ENCODE results near the gene TTC6.

TTC6 gene

DNA sequence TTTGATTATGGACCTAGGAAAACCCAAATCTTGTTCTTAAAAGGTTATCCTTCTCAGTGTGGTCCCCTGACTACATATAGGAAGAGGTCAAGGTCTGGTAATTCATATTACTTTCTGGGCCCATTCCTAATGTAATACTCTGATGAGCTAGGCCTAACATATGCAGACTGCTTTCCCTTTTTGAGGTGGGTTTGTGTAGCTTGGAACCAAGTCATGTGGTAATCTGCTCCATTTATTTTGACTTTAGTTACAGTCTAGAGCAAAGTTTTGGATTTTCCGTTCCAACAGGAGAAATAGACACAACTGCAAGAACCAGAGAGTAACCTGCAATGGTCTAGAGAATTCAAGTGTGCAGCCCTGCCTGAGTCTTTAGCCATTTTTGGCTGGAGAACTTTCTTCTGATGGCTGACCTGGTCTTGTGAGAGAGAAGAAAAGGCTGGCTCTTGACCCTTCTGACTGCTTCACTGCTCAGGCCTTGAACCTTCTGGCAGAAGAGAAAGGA lies 22.5 kb downstream of the TTC6 start:
- TF ChIP-seq, protein P1, sequence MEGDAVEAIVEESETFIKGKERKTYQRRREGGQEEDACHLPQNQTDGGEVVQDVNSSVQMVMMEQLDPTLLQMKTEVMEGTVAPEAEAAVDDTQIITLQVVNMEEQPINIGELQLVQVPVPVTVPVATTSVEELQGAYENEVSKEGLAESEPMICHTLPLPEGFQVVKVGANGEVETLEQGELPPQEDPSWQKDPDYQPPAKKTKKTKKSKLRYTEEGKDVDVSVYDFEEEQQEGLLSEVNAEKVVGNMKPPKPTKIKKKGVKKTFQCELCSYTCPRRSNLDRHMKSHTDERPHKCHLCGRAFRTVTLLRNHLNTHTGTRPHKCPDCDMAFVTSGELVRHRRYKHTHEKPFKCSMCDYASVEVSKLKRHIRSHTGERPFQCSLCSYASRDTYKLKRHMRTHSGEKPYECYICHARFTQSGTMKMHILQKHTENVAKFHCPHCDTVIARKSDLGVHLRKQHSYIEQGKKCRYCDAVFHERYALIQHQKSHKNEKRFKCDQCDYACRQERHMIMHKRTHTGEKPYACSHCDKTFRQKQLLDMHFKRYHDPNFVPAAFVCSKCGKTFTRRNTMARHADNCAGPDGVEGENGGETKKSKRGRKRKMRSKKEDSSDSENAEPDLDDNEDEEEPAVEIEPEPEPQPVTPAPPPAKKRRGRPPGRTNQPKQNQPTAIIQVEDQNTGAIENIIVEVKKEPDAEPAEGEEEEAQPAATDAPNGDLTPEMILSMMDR (IDR thresholded peaks at IDR 0.05), result no peak

DNA sequence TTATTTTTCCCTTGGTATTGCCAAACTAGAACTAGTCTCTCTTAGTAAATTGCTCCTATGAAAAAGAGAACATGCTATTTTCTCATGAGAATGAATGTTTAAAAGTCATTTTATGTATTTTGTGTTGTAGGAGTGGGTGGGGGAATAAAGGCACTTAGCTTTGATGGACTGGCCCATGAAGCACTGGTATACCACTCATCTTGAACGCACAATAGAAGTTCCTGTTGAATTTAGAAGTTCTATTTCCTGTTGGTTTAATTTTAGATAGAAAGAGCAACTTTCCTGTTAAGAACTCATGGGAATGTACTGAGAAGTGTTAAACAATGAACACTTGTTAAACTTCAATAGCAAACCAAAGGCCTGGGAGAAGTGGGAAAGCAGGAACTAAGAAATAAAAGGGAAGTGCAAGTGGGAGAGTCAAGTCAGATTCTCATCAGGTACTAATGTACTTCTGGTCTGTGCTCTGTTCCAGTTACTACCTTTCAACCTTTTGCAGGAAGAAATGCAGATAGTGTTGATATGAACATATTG lies 23.1 kb downstream of the TTC6 start:
- TF ChIP-seq, protein P1 (IDR thresholded peaks at IDR 0.05), result no peak

DNA sequence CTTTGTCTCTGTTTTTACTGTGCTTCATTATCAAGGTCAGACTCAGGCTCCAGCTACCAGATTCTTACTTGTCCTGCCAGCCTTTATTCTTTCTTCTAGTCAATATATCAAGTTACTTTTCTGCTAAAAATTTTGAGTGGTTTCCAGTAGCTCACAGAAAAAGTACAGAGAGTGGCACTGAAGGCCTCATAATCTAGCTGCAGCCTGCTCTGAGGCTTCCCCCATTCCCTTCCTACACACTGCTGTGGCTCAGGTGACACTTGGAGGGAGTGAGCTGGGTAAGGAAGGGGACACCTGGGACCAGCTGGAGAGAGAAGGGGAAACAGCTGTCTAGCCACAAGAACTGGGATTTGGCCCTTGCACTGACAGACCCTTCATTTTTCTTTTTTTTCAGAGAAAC lies 25.4 kb downstream of the TTC6 start:
- TF ChIP-seq, protein P1 (IDR thresholded peaks at IDR 0.05), result no peak

DNA sequence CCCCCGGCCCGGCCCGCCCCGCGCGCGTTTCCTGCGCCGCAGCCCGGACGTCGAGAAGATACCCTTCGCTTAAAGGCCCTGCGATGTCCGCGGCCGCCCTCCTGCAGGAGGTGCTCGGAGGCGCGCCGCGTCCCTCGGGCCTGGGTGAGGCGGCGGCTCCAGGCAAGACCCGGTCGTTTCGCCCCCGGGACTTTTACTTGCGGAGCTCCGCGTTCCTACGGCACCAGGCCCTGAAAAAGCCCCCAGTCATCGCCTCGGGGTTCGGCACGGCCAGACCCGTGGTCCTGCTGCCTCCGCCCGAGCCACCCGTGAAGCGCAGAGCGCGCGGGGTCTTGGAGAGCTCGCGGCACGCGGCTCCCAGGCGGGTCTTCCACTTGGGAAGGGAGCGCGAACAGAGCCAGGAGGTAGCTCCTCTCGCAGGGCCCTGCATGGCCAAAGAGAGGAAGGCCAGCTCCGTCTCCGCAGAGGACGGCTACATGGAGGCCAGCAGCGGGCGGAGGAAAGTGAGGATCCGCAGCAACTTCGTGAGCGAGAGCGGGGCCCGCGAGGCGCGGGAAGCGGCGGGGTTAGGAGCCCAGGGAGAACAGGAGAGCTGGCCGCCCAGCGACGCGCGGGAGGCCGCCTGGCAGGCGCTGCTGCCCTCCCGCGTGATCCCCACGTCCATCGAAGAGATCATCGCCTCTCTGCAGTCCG lies 26.9 kb downstream of the TTC6 start:
- TF ChIP-seq, protein P1 (IDR thresholded peaks at IDR 0.05), result no peak

DNA sequence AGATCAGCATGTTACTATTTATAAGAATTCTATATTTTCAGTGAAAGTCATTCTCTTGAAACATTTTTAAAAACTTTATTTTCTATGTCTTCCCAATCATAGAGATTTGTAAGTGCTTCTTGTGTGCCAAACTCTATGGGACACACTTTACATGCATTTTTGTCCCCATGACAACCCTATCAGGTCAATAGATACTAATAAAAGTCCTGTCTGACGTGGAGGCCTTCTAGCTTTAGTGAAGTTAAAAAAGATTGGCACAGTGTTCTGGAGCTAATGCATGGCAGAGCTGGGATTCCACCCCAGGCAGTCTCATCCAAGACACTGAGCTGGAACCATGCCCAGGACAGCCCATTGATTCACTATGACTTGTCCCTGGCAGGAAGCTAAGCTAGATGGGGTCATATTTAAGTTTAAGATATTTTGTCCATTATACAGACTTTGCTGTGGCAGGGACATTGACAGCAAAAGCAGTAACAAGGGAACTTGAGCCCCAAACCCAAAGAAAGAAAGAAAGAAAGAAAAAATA lies 28.1 kb downstream of the TTC6 start:
- TF ChIP-seq, protein P1 (IDR thresholded peaks at IDR 0.05), result no peak

DNA sequence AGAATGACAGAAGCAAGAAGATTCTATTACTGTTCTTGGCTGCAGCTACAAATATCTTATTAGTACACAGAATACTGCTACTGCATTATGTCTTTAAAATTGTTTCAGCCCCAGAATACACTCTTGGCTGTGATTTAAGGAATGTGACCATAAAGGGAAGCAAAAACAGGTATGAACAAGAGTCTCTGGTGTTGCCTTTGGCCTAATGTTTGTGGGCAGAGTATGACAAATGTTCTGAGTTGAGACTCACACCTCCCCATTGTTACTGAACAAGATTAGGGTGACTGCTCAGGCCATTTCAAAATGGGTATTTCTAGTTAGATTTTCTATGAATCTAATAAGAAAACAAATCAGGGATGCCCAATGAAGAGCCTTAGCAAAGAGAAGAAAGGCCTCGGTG lies 28.5 kb downstream of the TTC6 start:
- TF ChIP-seq, protein P1 (IDR thresholded peaks at IDR 0.05), result no peak

DNA sequence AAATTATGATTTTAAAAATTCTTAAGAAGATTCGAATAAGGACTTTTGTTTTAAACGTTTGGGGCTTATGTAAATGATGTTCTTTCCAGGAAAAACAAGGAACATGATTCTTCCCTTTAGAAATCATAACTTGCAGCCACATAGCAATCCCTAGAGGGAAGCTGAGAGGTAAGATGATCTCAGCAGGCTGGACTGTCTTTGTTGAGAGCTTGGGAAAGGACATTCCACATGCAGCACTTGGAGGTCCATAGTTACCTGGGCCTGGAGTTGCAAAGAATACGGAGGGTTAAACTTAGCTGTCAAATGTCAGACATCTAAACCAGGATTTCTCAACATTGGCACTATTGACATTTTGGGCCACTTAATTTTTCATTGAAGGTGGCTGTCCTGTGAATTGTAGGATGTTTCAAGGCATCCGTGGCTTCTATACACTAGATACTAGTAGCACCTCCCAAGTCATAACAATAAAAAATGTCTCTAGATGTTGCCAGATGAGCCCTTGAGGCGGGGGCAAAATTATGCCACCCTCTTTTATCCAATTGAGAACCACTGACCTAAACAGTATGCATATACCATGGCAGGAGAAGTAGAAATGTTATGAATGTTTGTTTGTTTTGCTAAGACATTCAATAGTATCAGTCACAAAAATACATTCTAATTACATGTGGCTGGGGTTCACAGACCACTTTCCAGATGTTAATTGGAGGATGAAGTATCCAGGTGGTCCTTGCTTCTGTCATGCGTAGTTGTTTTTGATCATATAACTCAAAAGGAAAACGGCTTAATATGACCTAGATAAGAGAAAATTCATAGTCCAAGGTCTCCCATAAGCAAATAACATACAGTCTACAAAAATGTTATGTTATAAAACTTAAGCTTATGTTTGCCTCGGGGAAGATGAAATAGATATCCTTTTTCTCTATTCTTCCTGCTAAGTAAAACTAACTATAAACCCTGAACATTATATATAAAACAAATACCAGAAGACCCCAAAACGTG lies 30.5 kb downstream of the TTC6 start:
- TF ChIP-seq, protein P1 (IDR thresholded peaks at IDR 0.05), result no peak

Measured in LNCAP (cell line).